SH-SY5Y (cell line): Measurements from ENCODE around the gene SAFB.

ENCODE experiments used
- GATA2 ChIP-seq: IDR thresholded peaks from 2 replicates; pipeline ENCODE4 v1.6.1; 2011; ENCODE audit warnings: mild to moderate bottlenecking, low read depth, low read length
- GATA3 ChIP-seq: IDR thresholded peaks from 2 replicates; pipeline ENCODE4 v1.6.1; 2011; ENCODE audit warnings: low read depth, mild to moderate bottlenecking, low read length, moderate library complexity

The SAFB gene

GRCh38 chr19:5609881-5610448, 12.9 kb upstream of the SAFB start:
- TF ChIP-seq GATA3 = no peak
- TF ChIP-seq GATA2 = no peak

DNA sequence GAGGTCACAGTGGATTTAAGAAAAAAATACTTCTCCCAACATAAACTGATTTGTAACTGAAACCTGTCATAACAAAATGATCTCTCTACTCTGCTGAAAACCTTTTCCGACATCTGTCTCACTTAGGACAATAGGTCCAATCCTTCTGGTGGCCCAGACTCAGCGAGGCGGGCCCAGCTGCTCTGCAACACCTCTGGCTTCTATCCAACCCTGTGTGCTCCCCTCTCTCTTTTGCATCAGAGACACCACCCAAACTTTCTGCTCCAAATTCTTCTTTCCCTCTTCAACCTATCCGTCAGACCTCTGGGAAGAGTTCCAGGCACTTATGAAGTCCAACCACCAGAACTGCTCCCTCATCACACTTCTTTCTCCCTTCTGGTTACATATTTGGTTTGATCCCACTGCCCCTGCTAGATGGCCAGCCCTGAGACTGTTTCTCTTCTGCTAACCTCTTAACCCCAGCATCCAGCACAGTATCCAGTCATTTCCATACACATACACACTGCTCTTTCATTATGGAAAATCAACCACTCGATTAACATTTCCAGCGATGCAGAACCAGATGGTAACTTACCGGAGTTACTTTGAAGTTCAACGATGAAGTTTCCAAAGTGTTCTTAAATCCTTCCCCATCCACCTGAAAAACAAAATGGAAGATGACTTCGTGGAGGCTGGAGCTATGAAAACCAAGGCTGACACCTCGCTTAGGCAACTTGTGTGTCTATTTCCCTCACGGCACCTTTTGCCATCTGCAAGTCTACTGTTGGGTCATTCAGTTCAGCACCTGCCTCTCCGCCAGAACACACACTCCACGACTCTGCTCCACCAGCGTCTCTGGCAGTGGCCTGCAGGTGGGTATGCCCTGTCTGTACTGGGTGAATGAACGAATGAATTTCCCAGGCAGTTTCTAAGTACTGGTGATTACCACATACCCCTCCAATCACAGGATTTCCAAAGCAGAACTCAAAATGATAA, 9.7 kb upstream of the SAFB start:
- TF ChIP-seq GATA3 (no peak), GATA2 (no peak)

GRCh38 chr19:5615756-5616327, 7.0 kb upstream of the SAFB start:
- no peak for TF ChIP-seq GATA2

- no peak for TF ChIP-seq GATA2
- no peak for TF ChIP-seq GATA3
Measured at GRCh38 chr19:5617080-5617479, 5.8 kb upstream of the SAFB start.

DNA sequence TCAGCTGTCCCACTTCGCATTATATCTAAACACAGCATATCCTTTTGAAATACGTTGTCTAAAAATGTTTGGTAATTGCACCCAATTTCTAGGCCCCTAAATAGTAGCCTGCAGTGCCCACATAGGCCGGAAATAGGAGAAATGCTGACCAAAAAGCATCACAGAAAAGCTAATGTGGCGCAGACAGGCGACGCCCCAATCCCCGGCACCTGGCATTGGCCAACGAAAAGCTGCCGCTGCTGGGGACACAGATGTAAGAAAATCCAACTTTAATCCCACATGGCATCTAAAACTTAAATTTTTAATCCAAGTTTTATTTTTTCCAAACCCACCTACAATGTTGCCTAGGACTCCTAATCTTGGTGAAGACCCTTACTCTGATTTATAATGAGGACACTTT, 4.3 kb upstream of the SAFB start:
- TF ChIP-seq GATA2 (no peak), GATA3 (no peak)

GRCh38 chr19:5619946-5620345, 2.9 kb upstream of the SAFB start:
- TF ChIP-seq GATA2 (no peak), GATA3 (no peak)

- TF ChIP-seq GATA2 (no peak), GATA3 (no peak)
Measured at GRCh38 chr19:5621311-5621944, 1.5 kb upstream of the SAFB start.

DNA sequence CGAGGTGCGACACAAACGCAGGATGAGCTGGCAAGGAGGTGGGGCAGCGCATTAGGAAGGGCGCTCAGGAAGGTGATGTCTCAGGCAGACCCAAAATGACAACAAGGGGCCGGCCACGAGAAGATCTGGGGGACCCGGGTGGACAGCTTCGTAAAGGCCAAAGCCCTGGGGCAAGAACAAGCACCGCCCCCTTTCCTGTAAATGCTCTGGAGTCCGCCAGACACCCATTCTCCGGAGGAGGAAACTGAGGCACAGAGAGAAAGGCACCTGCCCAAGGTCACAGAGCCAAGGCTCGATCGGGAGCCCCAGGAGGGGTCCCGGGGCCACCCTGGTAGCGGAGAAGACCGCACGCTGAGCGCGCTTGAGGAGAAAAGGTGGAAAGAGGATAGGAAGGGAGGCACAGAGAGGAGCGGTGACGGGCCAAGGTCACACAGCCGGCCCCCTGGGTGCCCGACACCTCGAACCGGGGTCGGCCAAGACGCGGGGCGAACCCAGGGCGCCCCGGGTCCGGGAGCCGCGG, 878 bp upstream of the SAFB start:
- TF ChIP-seq GATA3 = no peak
- TF ChIP-seq GATA2 = no peak

DNA sequence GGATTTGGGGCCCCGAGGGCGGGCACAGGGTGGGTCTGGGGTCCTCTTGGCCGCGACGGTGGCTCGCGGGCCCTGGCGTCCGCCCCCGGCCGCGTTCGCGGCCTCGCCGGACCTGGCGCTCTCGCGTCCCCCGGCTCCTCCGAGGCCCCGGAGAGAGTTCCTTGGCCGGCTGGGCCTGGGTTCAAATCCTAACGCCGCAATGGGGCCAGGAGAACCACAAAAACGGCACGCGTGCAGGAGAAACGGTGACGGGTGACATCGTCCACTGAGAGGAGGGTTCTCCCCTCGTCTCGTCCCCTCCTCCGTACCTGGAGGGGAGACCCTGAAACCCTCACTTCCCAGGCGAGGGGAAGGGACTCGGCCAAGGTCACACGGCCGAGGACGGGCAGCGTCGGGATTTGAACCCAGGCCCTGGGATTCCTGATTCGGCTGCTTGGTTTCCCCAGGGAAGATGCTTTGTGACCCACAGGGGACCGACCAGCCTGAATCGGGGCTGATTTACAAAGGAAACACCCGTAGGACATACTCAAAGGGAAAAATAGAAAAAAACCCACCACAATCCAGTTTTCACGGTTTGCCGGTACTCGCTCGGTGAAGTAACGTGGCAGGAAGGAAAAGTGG, 624 bp downstream of the SAFB start:
- TF ChIP-seq GATA2 (no peak), GATA3 (no peak)

GRCh38 chr19:5624018-5624663, 1.3 kb downstream of the SAFB start:
- no peak for TF ChIP-seq GATA2
- TF ChIP-seq GATA3 = no peak

- no peak for TF ChIP-seq GATA3
- no peak for TF ChIP-seq GATA2
Measured at GRCh38 chr19:5624741-5625278, 1.9 kb downstream of the SAFB start.

- TF ChIP-seq GATA2 (no peak), GATA3 (no peak)
Measured at GRCh38 chr19:5625641-5626040, 2.8 kb downstream of the SAFB start.

DNA sequence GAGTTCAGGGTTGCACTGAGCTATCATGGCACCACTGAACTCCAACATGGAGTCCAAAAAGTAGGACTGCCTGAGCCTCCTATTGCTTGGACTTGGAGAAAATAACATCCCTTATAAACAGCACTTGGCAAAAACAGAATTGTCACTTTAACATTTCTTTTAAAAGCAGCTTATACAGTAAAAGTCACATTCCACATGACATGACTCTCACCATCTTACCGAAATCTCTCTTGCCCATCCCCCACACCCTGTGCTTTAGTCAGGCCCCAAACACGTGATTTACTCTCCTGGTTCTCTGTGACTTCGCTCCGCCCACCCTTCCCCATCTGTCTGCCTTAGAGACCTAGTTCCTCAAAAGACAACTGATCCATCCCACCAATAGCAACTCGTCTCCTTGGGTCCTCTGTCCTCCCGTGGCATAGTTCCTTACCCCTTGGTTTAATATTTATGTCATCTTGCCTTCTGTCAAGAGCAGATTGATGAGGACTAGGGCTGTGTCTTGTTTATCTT, 4.6 kb downstream of the SAFB start:
- TF ChIP-seq GATA2 (no peak), GATA3 (no peak)
